Lung (tissue), 5 donors: ENCODE results near the gene UBN2. TPM values are rescaled to one million over a fixed set of nuclear protein-coding genes. Genes with fewer than 3 reads are reported as not detected.

Experiments
- polyA plus RNA-seq, 2 donors: library from polyadenylated mRNA; stranded (reverse); fragments of 200-250 nt; gene quantifications; one replicate each; pipeline ENCODE4 v1.2.1, GENCODE V29; 2013
- small RNA-seq: library from RNA; depleted of rRNA; stranded (forward); fragments of <200 nt; gene quantifications from one replicate; pipeline ENCODE3, GENCODE V24; 2014; ENCODE audit warnings: low replicate concordance
- total RNA-seq, 2 donors: library from RNA; depleted of rRNA in 1 of 2; stranded (reverse); fragments of >200 nt in 1 of 2; gene quantifications; one replicate each; pipeline ENCODE4 v1.2.1, GENCODE V29; 2014 to 2021
- donor health status: Bipolar disorder and iron deficiency.
- donor health status: healthy.
- donor health status: DM: yes; HTN: yes; CAD: no.

Gene UBN2
- total and polyA plus RNA-seq, 4 donors, result 1.7 to 29.8 (median 9.2) TPM

Small RNA genes lying within 50 kb of the gene (small RNA-seq; reads per million reads assigned to genes)
- not detected for gene AC009220.1
- not detected for gene RNU6-206P

Other genes starting within 250 kb of the UBN2 start
- gene KIAA1549, start 249.8 kb upstream of the UBN2 start, total RNA-seq, result 1 to 10 TPM; 5.5 to 5.8 TPM
- gene KIAA1549, start 249.8 kb upstream of the UBN2 start, polyA plus RNA-seq, result 1 to 10 TPM in 1 of 2 donors, under 1 TPM in 1; 0.83 to 1.7 TPM
- gene ZC3HAV1L, start 195.2 kb upstream of the UBN2 start, total RNA-seq, result 10 to 100 TPM in 1 of 2 donors, 1 to 10 TPM in 1; 7.5 to 30.7 TPM
- gene ZC3HAV1L, start 195.2 kb upstream of the UBN2 start, polyA plus RNA-seq, result 1 to 10 TPM in 1 of 2 donors, under 1 TPM in 1; 0.57 to 1.6 TPM
- 10 to 100 TPM; 37.8 to 43.4 TPM for gene ZC3HAV1, start 121.5 kb upstream of the UBN2 start, total RNA-seq
- 10 to 100 TPM in 1 of 2 donors, 1 to 10 TPM in 1; 8.2 to 11.3 TPM for gene ZC3HAV1, start 121.5 kb upstream of the UBN2 start, polyA plus RNA-seq
- gene FMC1, start 110.1 kb downstream of the UBN2 start, total RNA-seq, result 10 to 100 TPM in 1 of 2 donors, 1 to 10 TPM in 1; 8.7 to 12.4 TPM
- 10 to 100 TPM; 14.0 to 44.6 TPM for gene FMC1, start 110.1 kb downstream of the UBN2 start, polyA plus RNA-seq
- 10 to 100 TPM; 93.2 to 95.4 TPM for gene LUC7L2, start 128.7 kb downstream of the UBN2 start, total RNA-seq
- gene LUC7L2, start 128.7 kb downstream of the UBN2 start, polyA plus RNA-seq, result 10 to 100 TPM; 35.1 to 41.4 TPM